ENCODE data around the gene SP140.

Gene SP140

DNA sequence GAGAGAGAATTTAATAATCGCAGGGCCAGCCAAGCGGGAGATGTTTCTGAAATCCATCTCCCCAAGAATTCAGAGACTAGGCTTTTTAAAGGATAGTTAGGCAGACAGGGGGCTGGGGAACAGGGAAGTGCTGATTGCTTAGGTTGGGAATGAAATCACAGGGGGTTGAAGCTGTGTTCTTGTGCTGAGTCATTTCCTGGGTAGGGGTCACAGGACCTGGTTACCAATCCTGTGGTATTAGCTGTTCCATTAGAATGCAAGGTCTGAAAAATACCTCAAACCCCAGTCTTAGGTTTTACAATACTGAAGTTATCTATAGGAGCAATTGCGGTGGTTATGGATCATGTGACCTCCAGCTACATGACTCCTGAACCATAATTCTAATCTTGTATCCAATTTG, 4.6 kb downstream of the SP140 start:
- H3K27me3 ChIP-seq (ENCODE audit: control insufficient read depth, insufficient read depth, low read length), result no peaks in the 10 kb centered on the region
- no peaks in the 10 kb centered on the region for H3K4me1 ChIP-seq (ENCODE audit: control insufficient read depth, low read depth, low read length)
- H3K9ac ChIP-seq (ENCODE audit: low read length), result no peak overlapping the region
- H3K36me3 ChIP-seq (ENCODE audit: control insufficient read depth, low read depth, low read length), result no peaks in the 10 kb centered on the region
- no peaks in the 10 kb centered on the region for H3K9me3 ChIP-seq (ENCODE audit: control insufficient read depth, low read depth, low read length)
- no peak overlapping the region for H3K4me3 ChIP-seq (ENCODE audit: low read length)
- H3K27ac ChIP-seq (ENCODE audit: low read length), result no peak overlapping the region

- no peak overlapping the region for H3K4me3 ChIP-seq (ENCODE audit: low read length)
- H3K36me3 ChIP-seq (ENCODE audit: control insufficient read depth, low read depth, low read length), result no peaks in the 10 kb centered on the region
- H3K4me1 ChIP-seq (ENCODE audit: control insufficient read depth, low read depth, low read length), result no peaks in the 10 kb centered on the region
- no peak overlapping the region for H3K27ac ChIP-seq (ENCODE audit: low read length)
- H3K9me3 ChIP-seq (ENCODE audit: control insufficient read depth, low read depth, low read length), result no peaks in the 10 kb centered on the region
- H3K27me3 ChIP-seq (ENCODE audit: control insufficient read depth, insufficient read depth, low read length), result no peaks in the 10 kb centered on the region
- H3K9ac ChIP-seq (ENCODE audit: low read length), result no peak overlapping the region
These were observed 5.1 kb downstream of the SP140 start for GRCh38 chr2:230230496-230231200.

DNA sequence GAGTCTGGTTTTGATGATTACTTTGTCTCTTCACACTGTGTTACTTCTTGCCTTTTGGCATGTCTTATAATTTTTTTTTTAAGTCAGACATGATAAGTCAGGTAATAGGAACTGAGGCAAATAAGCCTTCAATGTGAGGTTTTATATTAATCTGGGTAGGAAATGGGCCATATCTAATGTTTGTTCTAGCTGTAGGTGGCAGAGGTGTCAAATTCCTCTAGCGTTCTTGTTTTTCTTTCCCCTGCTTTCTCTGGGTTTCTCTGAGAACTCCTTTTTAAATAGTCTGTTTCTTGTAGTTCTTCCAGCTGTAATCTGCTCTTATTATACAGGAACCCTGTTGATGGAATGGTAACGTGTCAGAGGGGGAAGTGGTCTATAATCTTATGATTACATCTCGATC, 5.7 kb downstream of the SP140 start:
- no peak overlapping the region for H3K4me3 ChIP-seq (ENCODE audit: low read length)
- no peak overlapping the region for H3K9ac ChIP-seq (ENCODE audit: low read length)
- H3K27me3 ChIP-seq (ENCODE audit: control insufficient read depth, insufficient read depth, low read length), result no peaks in the 10 kb centered on the region
- no peaks in the 10 kb centered on the region for H3K9me3 ChIP-seq (ENCODE audit: control insufficient read depth, low read depth, low read length)
- H3K36me3 ChIP-seq (ENCODE audit: control insufficient read depth, low read depth, low read length), result no peaks in the 10 kb centered on the region
- H3K4me1 ChIP-seq (ENCODE audit: control insufficient read depth, low read depth, low read length), result no peaks in the 10 kb centered on the region
- no peak overlapping the region for H3K27ac ChIP-seq (ENCODE audit: low read length)

- H3K27me3 ChIP-seq (ENCODE audit: control insufficient read depth, insufficient read depth, low read length), result no peaks in the 10 kb centered on the region
- no peaks in the 10 kb centered on the region for H3K9me3 ChIP-seq (ENCODE audit: control insufficient read depth, low read depth, low read length)
- H3K27ac ChIP-seq (ENCODE audit: low read length), result no peak overlapping the region
- no peaks in the 10 kb centered on the region for H3K36me3 ChIP-seq (ENCODE audit: control insufficient read depth, low read depth, low read length)
- no peak overlapping the region for H3K4me3 ChIP-seq (ENCODE audit: low read length)
- H3K4me1 ChIP-seq (ENCODE audit: control insufficient read depth, low read depth, low read length), result no peaks in the 10 kb centered on the region
- H3K9ac ChIP-seq (ENCODE audit: low read length), result no peak overlapping the region
These were observed 8.7 kb downstream of the SP140 start for GRCh38 chr2:230234122-230234722.

DNA sequence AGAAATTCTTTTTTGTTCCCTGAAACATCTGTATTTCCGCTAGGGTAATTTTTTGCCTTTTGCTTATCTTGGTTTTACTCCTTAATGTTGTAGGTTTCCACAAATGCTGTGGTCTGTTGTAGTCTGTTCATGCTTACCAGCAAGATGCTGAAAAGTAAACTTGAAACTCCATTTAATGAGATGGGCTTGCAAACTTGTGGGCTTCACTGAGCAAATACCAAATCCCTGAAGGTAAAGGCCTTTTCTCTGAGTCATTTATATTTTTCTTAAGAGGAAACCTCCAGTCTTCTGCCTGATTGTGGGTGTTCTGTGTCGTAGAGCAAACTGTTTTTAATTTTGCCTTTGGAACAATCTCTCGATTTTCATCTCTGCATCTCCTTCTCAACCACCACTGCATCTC, 9.3 kb downstream of the SP140 start:
- no peaks in the 10 kb centered on the region for H3K27me3 ChIP-seq (ENCODE audit: control insufficient read depth, insufficient read depth, low read length)
- no peak overlapping the region for H3K27ac ChIP-seq (ENCODE audit: low read length)
- H3K4me1 ChIP-seq (ENCODE audit: control insufficient read depth, low read depth, low read length), result no peaks in the 10 kb centered on the region
- no peak overlapping the region for H3K9ac ChIP-seq (ENCODE audit: low read length)
- no peaks in the 10 kb centered on the region for H3K36me3 ChIP-seq (ENCODE audit: control insufficient read depth, low read depth, low read length)
- no peaks in the 10 kb centered on the region for H3K9me3 ChIP-seq (ENCODE audit: control insufficient read depth, low read depth, low read length)
- no peak overlapping the region for H3K4me3 ChIP-seq (ENCODE audit: low read length)

DNA sequence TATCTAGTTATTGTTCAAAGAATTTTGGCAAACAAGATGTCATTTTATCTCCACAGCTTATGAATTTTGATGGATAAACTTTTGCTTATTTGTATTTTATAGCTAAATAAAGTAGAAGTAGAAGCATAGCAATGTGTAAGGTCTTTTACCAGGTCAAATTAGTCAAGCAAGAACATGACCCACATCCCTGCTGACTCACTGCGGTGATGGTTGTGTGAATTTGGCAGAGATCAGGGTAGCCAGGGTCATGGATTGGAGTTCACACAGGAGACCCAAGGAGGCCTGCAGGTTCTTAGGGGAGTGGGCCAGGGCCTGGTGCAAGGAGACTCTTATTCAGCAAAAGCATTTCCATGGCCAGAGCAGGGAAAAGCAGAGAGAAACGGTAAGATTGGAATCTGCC, 18.7 kb downstream of the SP140 start:
- no peaks in the 10 kb centered on the region for H3K36me3 ChIP-seq (ENCODE audit: control insufficient read depth, low read depth, low read length)

GRCh38 chr2:230246206-230246605, 20.7 kb downstream of the SP140 start:
- H3K27me3 ChIP-seq (ENCODE audit: control insufficient read depth, insufficient read depth, low read length), result no peaks in the 10 kb centered on the region
- no peaks in the 10 kb centered on the region for H3K9me3 ChIP-seq (ENCODE audit: control insufficient read depth, low read depth, low read length)
- H3K27ac ChIP-seq (ENCODE audit: low read length), result no peak overlapping the region
- H3K9ac ChIP-seq (ENCODE audit: low read length), result no peak overlapping the region
- no peaks in the 10 kb centered on the region for H3K4me1 ChIP-seq (ENCODE audit: control insufficient read depth, low read depth, low read length)
- H3K36me3 ChIP-seq (ENCODE audit: control insufficient read depth, low read depth, low read length), result no peaks in the 10 kb centered on the region
- H3K4me3 ChIP-seq (ENCODE audit: low read length), result no peak overlapping the region

More for the DNA sequence above, 18.7 kb downstream of the SP140 start:
- Histone ChIP-seq H3K9ac (ENCODE audit: low read length) (no peak overlapping the region), H3K4me3 (ENCODE audit: low read length) (no peak overlapping the region), H3K27me3 (ENCODE audit: control insufficient read depth, insufficient read depth, low read length) (no peaks in the 10 kb centered on the region), H3K27ac (ENCODE audit: low read length) (no peak overlapping the region), H3K9me3 (ENCODE audit: control insufficient read depth, low read depth, low read length) (no peaks in the 10 kb centered on the region), H3K4me1 (ENCODE audit: control insufficient read depth, low read depth, low read length) (no peaks in the 10 kb centered on the region)

- Histone ChIP-seq H3K36me3 (ENCODE audit: control insufficient read depth, low read depth, low read length) (no peaks in the 10 kb centered on the region), H3K9ac (ENCODE audit: low read length) (no peak overlapping the region), H3K27ac (ENCODE audit: low read length) (no peak overlapping the region), H3K27me3 (ENCODE audit: control insufficient read depth, insufficient read depth, low read length) (no peaks in the 10 kb centered on the region), H3K4me3 (ENCODE audit: low read length) (no peak overlapping the region), H3K4me1 (ENCODE audit: control insufficient read depth, low read depth, low read length) (no peaks in the 10 kb centered on the region), H3K9me3 (ENCODE audit: control insufficient read depth, low read depth, low read length) (no peaks in the 10 kb centered on the region)
These were observed 24.7 kb downstream of the SP140 start for GRCh38 chr2:230250231-230250630.

DNA sequence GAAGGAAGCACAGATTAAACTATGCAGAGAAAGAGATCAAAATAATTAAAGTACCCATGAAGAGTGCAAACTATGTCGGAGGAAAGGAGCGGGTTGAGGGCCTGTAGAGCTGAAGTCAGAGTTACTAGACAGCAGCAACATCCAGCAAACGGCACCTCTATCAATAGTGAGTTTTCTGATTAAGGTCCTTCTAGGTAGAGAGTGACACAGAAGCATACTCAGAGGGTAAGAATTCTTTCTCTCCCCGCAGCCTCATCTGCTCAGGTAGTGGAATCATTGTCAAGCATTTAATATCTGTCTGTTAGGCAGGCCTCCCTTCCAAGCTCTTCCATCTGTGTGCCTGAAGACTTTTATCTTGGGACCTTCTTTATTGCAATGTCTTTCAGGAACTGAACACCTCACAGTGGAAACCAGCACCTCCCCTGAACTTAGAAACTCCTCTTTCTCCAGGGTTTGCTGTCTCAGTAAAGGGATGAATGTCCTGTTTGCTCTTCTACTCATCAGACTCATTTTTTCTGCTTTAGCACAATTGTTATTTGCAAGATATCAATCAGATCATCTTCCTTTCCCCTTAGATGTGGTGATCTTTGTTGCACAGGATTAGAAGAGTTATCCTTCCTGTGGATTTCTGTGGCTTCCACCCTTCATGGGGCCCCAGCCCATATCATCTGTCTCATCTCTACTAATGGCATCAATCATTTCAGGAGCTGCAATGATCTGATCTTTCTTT, 28.8 kb downstream of the SP140 start:
- no peak overlapping the region for H3K27ac ChIP-seq (ENCODE audit: low read length)
- H3K27me3 ChIP-seq (ENCODE audit: control insufficient read depth, insufficient read depth, low read length), result no peaks in the 10 kb centered on the region
- H3K9ac ChIP-seq (ENCODE audit: low read length), result no peak overlapping the region
- no peak overlapping the region for H3K4me3 ChIP-seq (ENCODE audit: low read length)
- no peaks in the 10 kb centered on the region for H3K4me1 ChIP-seq (ENCODE audit: control insufficient read depth, low read depth, low read length)
- H3K9me3 ChIP-seq (ENCODE audit: control insufficient read depth, low read depth, low read length), result no peaks in the 10 kb centered on the region
- no peaks in the 10 kb centered on the region for H3K36me3 ChIP-seq (ENCODE audit: control insufficient read depth, low read depth, low read length)

- Histone ChIP-seq H3K9ac (ENCODE audit: low read length) (no peak overlapping the region), H3K4me3 (ENCODE audit: low read length) (no peak overlapping the region), H3K27ac (ENCODE audit: low read length) (no peak overlapping the region), H3K4me1 (ENCODE audit: control insufficient read depth, low read depth, low read length) (no peaks in the 10 kb centered on the region), H3K9me3 (ENCODE audit: control insufficient read depth, low read depth, low read length) (no peaks in the 10 kb centered on the region), H3K36me3 (ENCODE audit: control insufficient read depth, low read depth, low read length) (no peaks in the 10 kb centered on the region), H3K27me3 (ENCODE audit: control insufficient read depth, insufficient read depth, low read length) (no peaks in the 10 kb centered on the region)
These were observed 31.3 kb downstream of the SP140 start for GRCh38 chr2:230256733-230257332.

DNA sequence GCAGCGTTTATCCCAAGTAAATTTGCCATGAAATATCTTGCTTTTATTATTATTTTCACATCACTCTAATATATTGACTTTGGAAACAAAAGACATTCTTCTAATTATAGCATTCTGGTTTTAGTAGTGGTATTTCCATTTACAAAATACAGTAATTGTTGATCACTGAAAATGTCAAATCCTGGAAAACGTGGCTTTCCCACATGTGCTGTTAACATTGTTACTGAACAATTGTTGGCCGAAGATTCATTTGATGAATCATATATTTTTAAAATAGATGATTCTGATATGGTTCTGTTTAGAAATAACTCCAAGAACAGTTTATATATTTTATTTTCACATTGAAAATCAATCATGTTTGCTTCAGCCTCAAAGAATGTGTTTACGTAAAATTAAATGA, 32.9 kb downstream of the SP140 start:
- no peaks in the 10 kb centered on the region for H3K4me1 ChIP-seq (ENCODE audit: control insufficient read depth, low read depth, low read length)
- no peak overlapping the region for H3K27ac ChIP-seq (ENCODE audit: low read length)
- no peaks in the 10 kb centered on the region for H3K36me3 ChIP-seq (ENCODE audit: control insufficient read depth, low read depth, low read length)
- no peak overlapping the region for H3K4me3 ChIP-seq (ENCODE audit: low read length)
- no peaks in the 10 kb centered on the region for H3K27me3 ChIP-seq (ENCODE audit: control insufficient read depth, insufficient read depth, low read length)
- H3K9ac ChIP-seq (ENCODE audit: low read length), result no peak overlapping the region
- H3K9me3 ChIP-seq (ENCODE audit: control insufficient read depth, low read depth, low read length), result no peaks in the 10 kb centered on the region

Data from iPS-18a (cell line).